Liver (tissue), 9 donors: ENCODE measurements around the gene SIDT2. TPM values are rescaled to one million over a fixed set of nuclear protein-coding genes. Genes with fewer than 3 reads are reported as not detected.

Experiments
- DNase-seq: peaks from one replicate; pipeline ENCODE4 v3.0.0-alpha.2; 2017; ENCODE audit warnings: low spot score
- H3K27ac ChIP-seq, 2 donors: one replicate each; pipeline ENCODE4 v1.7.0; 2013; ENCODE audit warnings: inconsistent platforms in 2 of 2, low read length in 2 of 2, control low read depth in 1 of 2, low read depth in 1 of 2, mild to moderate bottlenecking in 1 of 2
- H3K27me3 ChIP-seq, 4 donors: one replicate each; pipeline versions ENCODE4 v1.6.1 to v1.7.0; 2013; ENCODE audit warnings: low read length in 3 of 4, inconsistent platforms in 1 of 4, mild to moderate bottlenecking in 1 of 4, moderate library complexity in 1 of 4; ENCODE audit not compliant: control insufficient read depth in 4 of 4, insufficient read depth in 4 of 4
- H3K36me3 ChIP-seq, 4 donors: one replicate each; pipeline versions ENCODE4 v1.6.1 to v1.7.0; 2013; ENCODE audit warnings: low read length in 3 of 4, mild to moderate bottlenecking in 3 of 4, low read depth in 1 of 4, moderate library complexity in 1 of 4; ENCODE audit not compliant: control insufficient read depth in 4 of 4, insufficient read depth in 3 of 4
- H3K4me1 ChIP-seq, 4 donors: one replicate each; pipeline versions ENCODE4 v1.6.1 to v1.7.0; 2013; ENCODE audit warnings: low read length in 3 of 4, mild to moderate bottlenecking in 3 of 4, moderate library complexity in 1 of 4; ENCODE audit not compliant: control insufficient read depth in 4 of 4, insufficient read depth in 4 of 4
- H3K4me3 ChIP-seq, 3 donors: one replicate each; pipeline versions ENCODE4 v1.6.1 to v1.7.0; 2013; ENCODE audit warnings: low read length in 3 of 3, control low read depth in 1 of 3, low read depth in 1 of 3, mild to moderate bottlenecking in 1 of 3
- H3K9ac ChIP-seq, 2 donors: one replicate each; pipeline ENCODE4 v1.7.0; 2013; ENCODE audit warnings: low read length in 2 of 2, mild to moderate bottlenecking in 2 of 2, moderate library complexity in 2 of 2, control low read depth in 1 of 2, low read depth in 1 of 2
- H3K9me3 ChIP-seq, 4 donors: one replicate each; pipeline versions ENCODE4 v1.6.1 to v1.7.0; 2013; ENCODE audit warnings: low read length in 3 of 4; ENCODE audit not compliant: control insufficient read depth in 4 of 4
- EGR1 ChIP-seq, 2 donors: IDR thresholded peaks; 2 replicates each; pipeline ENCODE4 v1.6.1; 2016 to 2018; ENCODE audit warnings: antibody characterized with exemption in 2 of 2, low read depth in 2 of 2
- FOXA1 ChIP-seq: IDR thresholded peaks from 2 replicates; pipeline ENCODE4 v1.6.1; 2016; ENCODE audit warnings: antibody characterized with exemption
- FOXA2 ChIP-seq: IDR thresholded peaks from 2 replicates; pipeline ENCODE4 v1.6.1; 2016; ENCODE audit warnings: antibody characterized with exemption
- GABPA ChIP-seq, 2 donors: IDR thresholded peaks in 1 of 2; conservative IDR thresholded peaks in 1 of 2; 2 replicates each; pipeline ENCODE4 v1.6.1; 2016; ENCODE audit warnings: antibody characterized with exemption in 2 of 2, mild to moderate bottlenecking in 1 of 2, moderate library complexity in 1 of 2
- HNF4A ChIP-seq, 2 donors: conservative IDR thresholded peaks; 2 replicates each; pipeline ENCODE4 v1.6.1; 2016; ENCODE audit warnings: antibody characterized with exemption in 2 of 2, mild to moderate bottlenecking in 2 of 2
- HNF4G ChIP-seq: IDR thresholded peaks from 2 replicates; pipeline ENCODE4 v1.6.1; 2016; ENCODE audit warnings: antibody characterized with exemption
- JUND ChIP-seq, 2 donors: IDR thresholded peaks; 2 replicates each; pipeline ENCODE4 v1.6.1; 2016; ENCODE audit warnings: antibody characterized with exemption in 2 of 2
- MAX ChIP-seq: IDR thresholded peaks from 2 replicates; pipeline ENCODE4 v1.6.1; 2016; ENCODE audit warnings: antibody characterized with exemption
- NR2F2 ChIP-seq: IDR thresholded peaks from 2 replicates; pipeline ENCODE4 v1.6.1; 2016; ENCODE audit warnings: antibody characterized with exemption
- RAD21 ChIP-seq, 2 donors: IDR thresholded peaks; 2 replicates each; pipeline ENCODE4 v1.6.1; 2016; ENCODE audit warnings: antibody characterized with exemption in 2 of 2, mild to moderate bottlenecking in 2 of 2
- RXRA ChIP-seq, 2 donors: IDR thresholded peaks; 2 replicates each; pipeline ENCODE4 v1.6.1; 2017 to 2018; ENCODE audit warnings: antibody characterized with exemption in 2 of 2, mild to moderate bottlenecking in 1 of 2
- SP1 ChIP-seq: IDR thresholded peaks from 2 replicates; pipeline ENCODE4 v1.6.1; 2018; ENCODE audit warnings: antibody characterized with exemption, mild to moderate bottlenecking
- TAF1 ChIP-seq: conservative IDR thresholded peaks from 2 replicates; pipeline ENCODE4 v1.6.1; 2016; ENCODE audit warnings: antibody characterized with exemption, mild to moderate bottlenecking
- YY1 ChIP-seq: IDR thresholded peaks from 2 replicates; pipeline ENCODE4 v1.6.1; 2016; ENCODE audit warnings: antibody characterized with exemption, mild to moderate bottlenecking
- ZBTB33 ChIP-seq: IDR thresholded peaks from 2 replicates; pipeline ENCODE4 v1.6.1; 2016; ENCODE audit warnings: antibody characterized with exemption
- WGBS: extraction: QIAGEN DNeasy Blood & Tissue Kit; methylation state at CpG from one replicate; pipeline ENCODE4 v1.1.7; 2013; 5-methylcytosine and 5-hydroxymethylcytosine counted together
- polyA plus RNA-seq, 2 donors: library from polyadenylated mRNA; stranded (reverse) in 1 of 2; unstranded in 1 of 2; fragments of 200-250 nt in 1 of 2; fragments of >200 nt in 1 of 2; fragmentation: Nextera tagmentation in 1 of 2; extraction: Ambion mirVana in 1 of 2; gene quantifications; one replicate each; pipeline versions ENCODE4 v1.2.1 to v1.2.3, GENCODE V29; 2013 to 2015
- total RNA-seq, 2 donors: library from RNA; depleted of rRNA; stranded (reverse); fragments of >200 nt; gene quantifications; one replicate each; pipeline ENCODE4 v1.2.3, GENCODE V29; 2014
- TF ChIP-seq, protein P1 (sequence below): IDR thresholded peaks from 2 replicates; pipeline ENCODE4 v1.6.1; 2016; ENCODE audit warnings: antibody characterized with exemption, mild to moderate bottlenecking
- donor health status: healthy.
- donor health status: healthy.
- donor health status: healthy.
- donor health status: healthy.
- donor health status: healthy.

Gene SIDT2
- total and polyA plus RNA-seq, 4 donors, result 11.2 to 42.9 (median 22.4) TPM

DNA sequence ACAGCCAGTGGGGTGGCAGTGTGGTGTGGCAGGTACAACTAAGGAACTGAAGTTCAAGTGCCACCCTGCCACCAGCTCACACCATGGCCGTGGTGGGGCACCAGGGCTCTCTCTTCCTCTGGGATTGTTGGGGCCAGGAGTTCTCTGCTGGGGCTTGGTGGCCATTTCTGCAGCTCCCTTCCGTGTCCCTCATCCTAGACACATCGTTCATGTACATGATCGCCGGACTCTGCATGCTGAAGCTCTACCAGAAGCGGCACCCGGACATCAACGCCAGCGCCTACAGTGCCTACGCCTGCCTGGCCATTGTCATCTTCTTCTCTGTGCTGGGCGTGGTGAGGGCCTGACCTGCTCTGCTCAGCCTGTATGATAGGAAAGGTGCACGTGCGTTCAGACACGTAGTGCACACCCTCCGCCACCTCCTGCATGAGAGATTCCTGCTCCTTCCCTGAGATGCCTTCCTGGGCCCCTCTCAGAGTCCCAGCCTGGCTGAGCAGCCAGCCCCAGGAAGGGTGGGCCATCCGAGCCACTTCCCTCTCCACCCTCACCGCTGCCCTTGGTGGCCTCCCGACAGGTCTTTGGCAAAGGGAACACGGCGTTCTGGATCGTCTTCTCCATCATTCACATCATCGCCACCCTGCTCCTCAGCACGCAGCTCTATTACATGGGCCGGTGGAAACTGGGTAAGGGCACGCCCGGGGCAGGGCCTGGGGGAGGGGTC is 13.3 kb downstream of the SIDT2 start (continued):
- TF ChIP-seq ZBTB33 (no peak), FOXA1 (no peak), HNF4G (no peak), RAD21 (IDR thresholded peaks at IDR 0.05) (no peak)

DNA sequence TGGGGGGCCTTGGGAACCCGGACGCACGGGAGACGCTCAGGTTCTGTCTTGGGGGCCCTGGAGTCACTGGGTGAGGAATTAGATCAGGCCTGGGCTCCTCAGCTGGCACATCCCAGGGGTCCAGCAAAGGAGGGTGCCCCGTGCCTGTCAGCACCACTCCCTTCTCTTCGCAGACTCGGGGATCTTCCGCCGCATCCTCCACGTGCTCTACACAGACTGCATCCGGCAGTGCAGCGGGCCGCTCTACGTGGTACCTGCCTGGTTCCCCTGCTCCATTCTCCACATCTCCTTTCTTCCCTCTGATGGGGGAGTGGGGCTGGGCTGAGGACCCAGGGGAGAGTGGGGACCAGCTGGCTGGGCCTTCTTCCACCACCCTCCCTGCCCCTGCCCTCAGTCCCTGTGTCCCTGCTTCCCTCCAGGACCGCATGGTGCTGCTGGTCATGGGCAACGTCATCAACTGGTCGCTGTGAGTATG is 13.9 kb downstream of the SIDT2 start:
- H3K9me3 ChIP-seq, result no peaks in the 10 kb centered on the region
- no peak overlapping the region for H3K4me3 ChIP-seq
- no peak for DNase-seq
- H3K9ac ChIP-seq, result no peak overlapping the region
- peaks cover 16 to 68% (median 24%) of the 10 kb centered on the region in 4 donors for H3K36me3 ChIP-seq
- H3K27me3 ChIP-seq, result no peaks in the 10 kb centered on the region
- no peak for TF ChIP-seq RXRA (IDR thresholded peaks at IDR 0.05)
- TF ChIP-seq MAX, result no peak
- no peak overlapping the region for H3K27ac ChIP-seq
- 96% methylated on average over 17 of the region's 17 CpGs for WGBS
- H3K4me1 ChIP-seq, result peaks cover 0 to 3% (median 0%) of the 10 kb centered on the region in 4 donors

DNA sequence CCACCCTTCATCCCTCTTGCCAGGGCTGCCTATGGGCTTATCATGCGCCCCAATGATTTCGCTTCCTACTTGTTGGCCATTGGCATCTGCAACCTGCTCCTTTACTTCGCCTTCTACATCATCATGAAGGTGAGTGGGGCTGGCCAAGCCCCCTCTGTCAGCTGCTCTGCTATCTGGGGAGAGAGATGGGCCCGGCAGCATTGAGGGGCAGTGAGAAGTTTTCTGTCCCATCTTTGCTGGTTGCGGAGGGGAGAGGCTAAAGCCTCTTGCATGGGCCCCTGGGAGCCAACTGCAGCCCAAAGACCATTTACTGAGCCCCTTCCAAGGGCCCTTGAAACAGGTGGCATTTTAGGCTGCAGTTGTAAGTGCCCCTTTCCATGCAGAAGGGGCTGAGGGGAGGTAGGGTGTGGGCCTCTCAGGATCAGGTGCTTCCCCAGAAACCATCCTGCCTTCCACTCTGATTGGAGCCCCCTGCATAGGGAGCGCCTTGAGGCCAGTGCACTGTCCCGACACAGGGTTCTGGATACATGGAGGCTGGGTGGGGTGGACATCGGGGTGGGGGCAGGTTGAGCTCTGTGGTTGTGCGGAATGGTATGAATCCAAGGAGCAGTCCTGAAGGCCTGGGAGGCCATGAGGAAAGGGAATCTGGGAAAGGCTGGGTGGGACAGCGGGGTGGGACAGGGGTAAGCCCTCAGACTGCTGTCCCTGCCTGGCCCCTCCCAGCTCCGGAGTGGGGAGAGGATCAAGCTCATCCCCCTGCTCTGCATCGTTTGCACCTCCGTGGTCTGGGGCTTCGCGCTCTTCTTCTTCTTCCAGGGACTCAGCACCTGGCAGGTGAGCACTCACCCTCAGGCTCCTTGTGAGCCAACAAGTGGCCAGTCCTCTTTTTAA is 14.8 kb downstream of the SIDT2 start:
- Histone ChIP-seq H3K27me3 (no peaks in the 10 kb centered on the region), H3K9me3 (no peaks in the 10 kb centered on the region), H3K27ac (no peak overlapping the region), H3K4me1 (no peaks in the 10 kb centered on the region), H3K9ac (no peak overlapping the region), H3K4me3 (no peak overlapping the region), H3K36me3 (peaks cover 15 to 59% (median 19%) of the 10 kb centered on the region in 4 donors)
- 97% methylated on average over 15 of the region's 15 CpGs for WGBS
- DNase-seq, result no peak
- TF ChIP-seq JUND (IDR thresholded peaks at IDR 0.05) (no peak), RAD21 (IDR thresholded peaks at IDR 0.05) (no peak), FOXA2 (no peak), EGR1 (IDR thresholded peaks at IDR 0.05; ENCODE audit: low read depth in 2 of 2) (no peak), GABPA (IDR thresholded peaks at IDR 0.05 in 1 of 2, conservative IDR thresholded peaks at IDR 0.05 in 1 of 2) (no peak), NR2F2 (no peak), TAF1 (no peak), SP1 (no peak), HNF4A (conservative IDR thresholded peaks at IDR 0.05) (no peak), RXRA (IDR thresholded peaks at IDR 0.05) (no peak), YY1 (no peak)
- TF ChIP-seq, protein P1, sequence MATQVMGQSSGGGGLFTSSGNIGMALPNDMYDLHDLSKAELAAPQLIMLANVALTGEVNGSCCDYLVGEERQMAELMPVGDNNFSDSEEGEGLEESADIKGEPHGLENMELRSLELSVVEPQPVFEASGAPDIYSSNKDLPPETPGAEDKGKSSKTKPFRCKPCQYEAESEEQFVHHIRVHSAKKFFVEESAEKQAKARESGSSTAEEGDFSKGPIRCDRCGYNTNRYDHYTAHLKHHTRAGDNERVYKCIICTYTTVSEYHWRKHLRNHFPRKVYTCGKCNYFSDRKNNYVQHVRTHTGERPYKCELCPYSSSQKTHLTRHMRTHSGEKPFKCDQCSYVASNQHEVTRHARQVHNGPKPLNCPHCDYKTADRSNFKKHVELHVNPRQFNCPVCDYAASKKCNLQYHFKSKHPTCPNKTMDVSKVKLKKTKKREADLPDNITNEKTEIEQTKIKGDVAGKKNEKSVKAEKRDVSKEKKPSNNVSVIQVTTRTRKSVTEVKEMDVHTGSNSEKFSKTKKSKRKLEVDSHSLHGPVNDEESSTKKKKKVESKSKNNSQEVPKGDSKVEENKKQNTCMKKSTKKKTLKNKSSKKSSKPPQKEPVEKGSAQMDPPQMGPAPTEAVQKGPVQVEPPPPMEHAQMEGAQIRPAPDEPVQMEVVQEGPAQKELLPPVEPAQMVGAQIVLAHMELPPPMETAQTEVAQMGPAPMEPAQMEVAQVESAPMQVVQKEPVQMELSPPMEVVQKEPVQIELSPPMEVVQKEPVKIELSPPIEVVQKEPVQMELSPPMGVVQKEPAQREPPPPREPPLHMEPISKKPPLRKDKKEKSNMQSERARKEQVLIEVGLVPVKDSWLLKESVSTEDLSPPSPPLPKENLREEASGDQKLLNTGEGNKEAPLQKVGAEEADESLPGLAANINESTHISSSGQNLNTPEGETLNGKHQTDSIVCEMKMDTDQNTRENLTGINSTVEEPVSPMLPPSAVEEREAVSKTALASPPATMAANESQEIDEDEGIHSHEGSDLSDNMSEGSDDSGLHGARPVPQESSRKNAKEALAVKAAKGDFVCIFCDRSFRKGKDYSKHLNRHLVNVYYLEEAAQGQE, result no peak
